WI38 (cell line): ENCODE results near the gene ITPR3.

ENCODE experiments used
- H3K4me3 ChIP-seq: 2 replicates; pipeline ENCODE4 v1.5.1; 2011; ENCODE audit warnings: low read depth, mild to moderate bottlenecking, control low read depth, low read length
- TF ChIP-seq, protein P1 (sequence below): IDR thresholded peaks from 2 replicates; pipeline ENCODE4 v1.5.1; 2012; ENCODE audit warnings: low read depth, mild to moderate bottlenecking, control low read depth, low read length

ITPR3 gene

DNA sequence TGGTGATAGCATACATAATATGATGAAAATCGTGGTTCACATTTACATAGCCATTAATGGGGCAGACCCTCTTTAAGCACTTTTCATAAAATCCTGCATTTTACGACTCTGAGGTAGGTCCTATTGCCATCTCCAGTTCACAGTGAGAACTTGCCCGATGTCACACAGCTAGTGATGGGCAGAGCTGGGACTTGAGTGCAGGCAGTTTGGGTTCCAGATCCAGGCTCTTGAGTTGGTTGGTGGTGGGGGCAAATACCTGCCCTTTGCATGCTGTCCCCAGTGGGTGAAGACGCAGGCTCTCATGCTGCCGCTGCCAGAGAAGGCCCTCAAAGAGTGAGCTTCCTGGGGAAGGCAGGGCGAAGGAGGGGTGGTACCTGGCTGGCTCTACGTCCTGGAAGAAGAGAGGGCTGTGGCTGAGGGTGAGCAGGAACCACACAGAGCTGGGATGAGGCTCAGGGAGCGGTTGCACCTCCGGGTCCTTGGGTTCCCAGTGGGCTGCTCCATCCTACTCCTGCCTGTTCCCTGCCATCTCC is 34.9 kb upstream of the ITPR3 start:
- H3K4me3 ChIP-seq: no peak overlapping the region
- TF ChIP-seq, protein P1, sequence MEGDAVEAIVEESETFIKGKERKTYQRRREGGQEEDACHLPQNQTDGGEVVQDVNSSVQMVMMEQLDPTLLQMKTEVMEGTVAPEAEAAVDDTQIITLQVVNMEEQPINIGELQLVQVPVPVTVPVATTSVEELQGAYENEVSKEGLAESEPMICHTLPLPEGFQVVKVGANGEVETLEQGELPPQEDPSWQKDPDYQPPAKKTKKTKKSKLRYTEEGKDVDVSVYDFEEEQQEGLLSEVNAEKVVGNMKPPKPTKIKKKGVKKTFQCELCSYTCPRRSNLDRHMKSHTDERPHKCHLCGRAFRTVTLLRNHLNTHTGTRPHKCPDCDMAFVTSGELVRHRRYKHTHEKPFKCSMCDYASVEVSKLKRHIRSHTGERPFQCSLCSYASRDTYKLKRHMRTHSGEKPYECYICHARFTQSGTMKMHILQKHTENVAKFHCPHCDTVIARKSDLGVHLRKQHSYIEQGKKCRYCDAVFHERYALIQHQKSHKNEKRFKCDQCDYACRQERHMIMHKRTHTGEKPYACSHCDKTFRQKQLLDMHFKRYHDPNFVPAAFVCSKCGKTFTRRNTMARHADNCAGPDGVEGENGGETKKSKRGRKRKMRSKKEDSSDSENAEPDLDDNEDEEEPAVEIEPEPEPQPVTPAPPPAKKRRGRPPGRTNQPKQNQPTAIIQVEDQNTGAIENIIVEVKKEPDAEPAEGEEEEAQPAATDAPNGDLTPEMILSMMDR: no peak

DNA sequence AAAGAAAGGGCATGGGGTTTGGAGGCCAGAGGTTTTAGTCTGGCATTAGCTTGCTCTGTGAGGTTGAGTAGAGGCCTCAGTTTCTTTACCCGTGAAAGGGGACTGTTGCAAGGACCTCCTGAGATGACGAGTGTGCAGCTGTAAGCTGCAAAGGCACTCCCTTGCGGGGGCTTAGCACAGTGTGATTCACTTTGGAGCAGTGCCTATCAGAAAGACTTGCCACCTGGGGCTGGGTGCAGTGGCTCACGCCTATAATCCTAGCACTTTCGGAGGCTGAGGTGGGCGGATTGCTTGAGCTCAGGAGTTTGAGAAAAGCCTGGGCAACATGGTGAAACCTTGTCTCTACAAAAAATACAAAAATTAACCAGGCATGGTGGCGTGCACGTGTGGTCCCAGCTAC is 33.6 kb upstream of the ITPR3 start:
- TF ChIP-seq, protein P1: no peak
- no peak overlapping the region for H3K4me3 ChIP-seq

DNA sequence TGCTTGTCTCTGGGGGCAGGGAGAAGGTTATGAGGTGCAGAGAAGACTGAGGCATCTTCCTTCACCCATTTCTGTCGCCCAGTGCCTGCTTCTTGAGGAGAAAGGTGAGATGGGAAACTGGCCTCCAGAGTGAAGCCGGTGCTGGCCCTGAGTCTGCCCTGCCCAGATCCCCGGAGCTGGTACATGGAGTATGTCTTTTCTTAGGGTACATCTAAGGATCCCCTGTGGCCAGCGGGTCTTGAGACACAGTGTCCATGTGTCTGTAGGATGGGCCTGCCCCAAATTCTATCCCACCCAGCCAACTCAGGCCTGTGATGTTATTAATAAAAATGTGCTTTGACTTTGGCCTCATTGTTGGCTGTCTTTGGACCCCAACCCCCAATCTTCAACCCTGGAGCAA is 32.2 kb upstream of the ITPR3 start:
- TF ChIP-seq, protein P1: no peak
- no peak overlapping the region for H3K4me3 ChIP-seq

DNA sequence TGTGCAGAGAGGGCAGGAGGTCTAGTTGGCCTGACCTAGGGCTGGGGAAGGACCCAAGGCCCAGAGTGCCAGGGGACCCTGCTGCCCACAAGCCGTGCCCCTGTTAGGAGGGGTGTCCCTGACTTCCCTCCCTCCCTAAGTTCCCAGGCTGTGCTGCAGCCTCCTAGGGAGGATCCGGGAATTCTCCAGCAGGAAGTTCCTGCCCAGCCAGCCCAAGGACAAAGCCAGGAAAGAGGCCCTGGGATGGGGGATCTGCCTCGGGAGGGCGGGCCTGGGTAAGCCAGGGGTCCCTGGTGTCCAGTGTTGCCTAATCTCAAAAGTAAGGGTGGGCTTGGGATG is 31.8 kb upstream of the ITPR3 start:
- TF ChIP-seq, protein P1: no peak
- no peak overlapping the region for H3K4me3 ChIP-seq

DNA sequence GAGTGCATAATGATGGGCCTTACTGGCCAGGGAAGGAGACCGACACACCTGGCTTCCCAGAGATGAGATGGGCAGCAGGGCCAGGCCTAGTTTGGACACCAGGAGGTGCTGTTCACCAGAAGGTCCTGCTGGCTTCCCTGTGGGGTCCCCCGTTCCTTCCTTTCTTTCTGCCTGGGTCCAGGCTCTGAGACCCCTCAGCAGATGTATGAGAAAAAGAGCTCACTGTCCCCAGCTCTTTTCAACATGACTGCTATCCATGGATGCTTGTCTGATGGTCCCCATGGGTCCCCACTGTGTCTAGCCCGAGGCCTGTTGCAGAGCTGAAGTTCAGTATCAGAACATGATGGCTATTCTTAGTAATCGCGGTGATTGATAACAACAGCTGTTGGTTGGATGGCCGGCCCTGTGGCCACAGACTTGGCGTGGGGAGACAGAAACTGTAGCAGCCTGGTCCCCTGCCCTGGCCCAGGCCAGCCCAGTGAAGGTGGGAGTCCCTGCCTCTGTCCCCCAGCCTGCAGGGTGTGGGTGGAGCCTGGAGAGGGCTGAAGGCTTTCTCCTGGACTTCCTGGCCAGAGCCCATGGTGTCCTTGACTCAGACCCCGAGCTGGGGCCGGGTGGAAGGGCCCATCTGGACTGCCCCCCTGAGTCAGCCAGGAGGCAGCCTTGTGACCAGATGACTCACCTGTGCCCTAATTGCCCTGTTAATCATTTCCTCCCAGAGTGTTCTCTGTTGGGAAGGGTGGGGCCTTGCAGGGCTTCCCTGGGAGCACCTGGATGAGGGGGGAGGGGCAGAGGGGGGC is 31.2 kb upstream of the ITPR3 start:
- TF ChIP-seq, protein P1: peak; percentile 91
- no peak overlapping the region for H3K4me3 ChIP-seq

DNA sequence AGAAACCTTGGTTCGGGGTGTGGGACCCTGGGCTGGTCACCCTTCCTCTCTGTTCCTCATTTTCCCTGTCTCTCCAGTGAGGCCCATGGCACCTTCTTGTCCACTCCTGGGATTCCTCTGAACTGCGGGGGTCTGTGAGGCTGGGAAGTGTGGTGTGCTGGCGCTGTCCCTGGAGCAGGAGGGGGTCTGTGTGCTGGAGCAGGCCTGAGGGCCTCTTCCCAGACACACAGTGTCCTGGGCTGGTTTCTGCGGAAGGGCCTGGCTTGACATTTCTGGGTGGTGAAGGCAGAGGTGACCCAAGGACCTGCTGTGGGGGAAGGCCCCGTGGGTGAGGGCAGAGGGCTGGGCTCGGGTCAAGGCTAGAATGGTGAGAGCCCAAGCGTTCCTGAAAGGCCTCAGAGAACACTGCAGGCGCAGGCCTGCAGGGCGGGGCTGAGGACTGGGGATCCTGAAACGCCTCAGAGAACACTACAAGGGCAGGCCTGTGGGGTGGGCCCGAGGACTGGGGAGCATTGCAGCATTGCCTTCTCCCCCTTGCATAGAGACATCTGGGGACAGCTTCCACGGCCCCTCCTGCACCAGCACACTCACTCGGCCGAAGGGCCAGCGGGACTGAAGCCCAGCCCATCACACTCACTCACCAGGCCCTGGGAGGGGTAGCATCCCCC is 30.5 kb upstream of the ITPR3 start:
- TF ChIP-seq, protein P1: no peak
- no peak overlapping the region for H3K4me3 ChIP-seq

DNA sequence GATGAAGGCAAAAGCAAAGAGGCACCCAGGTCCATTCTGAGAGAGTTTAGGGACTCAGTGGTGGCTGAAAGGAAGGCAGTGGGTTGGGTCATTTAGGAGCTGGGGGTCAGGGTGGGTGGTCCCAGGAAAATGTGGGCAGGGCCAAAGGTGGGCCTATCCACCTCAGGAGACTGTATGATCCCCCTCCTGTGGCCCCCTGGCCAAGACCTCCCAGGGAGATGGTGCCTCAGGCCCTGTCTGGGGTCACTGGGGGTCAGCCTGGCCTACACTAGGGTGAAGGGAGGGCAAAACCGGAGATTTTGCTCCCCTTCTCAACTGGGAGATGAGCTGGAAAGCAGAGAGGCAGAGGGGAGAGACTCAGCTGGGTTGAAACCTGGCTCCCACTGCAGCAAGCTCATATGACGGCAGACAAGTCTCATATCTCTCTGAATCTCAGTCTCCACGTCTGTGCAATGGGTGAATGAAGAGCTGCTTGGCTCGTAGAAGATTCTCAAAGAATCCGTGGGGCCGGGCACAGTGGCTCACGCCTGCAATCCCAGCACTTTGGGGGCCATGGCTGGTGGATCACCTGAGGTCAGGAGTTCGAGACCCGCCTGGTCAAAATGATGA is 29.6 kb upstream of the ITPR3 start:
- H3K4me3 ChIP-seq: no peak overlapping the region
- TF ChIP-seq, protein P1: no peak
